OCI-LY1 (cell line): ENCODE results near the gene SNX27.

Experiments used
- H2AFZ ChIP-seq: fragments of 200-600 bp; sonication (generic), shearing (Covaris generic); 2 replicates; pipeline ENCODE4 v1.6.0; 2014; ENCODE audit warnings: antibody characterized with exemption, mild to moderate bottlenecking, low read length
- H3F3A ChIP-seq: fragments of 200-600 bp; sonication (generic), shearing (Covaris generic); 2 replicates; pipeline ENCODE4 v1.6.0; 2014; ENCODE audit warnings: mild to moderate bottlenecking, antibody characterized with exemption, low read length, moderate library complexity; ENCODE audit not compliant: insufficient read depth
- H3K27ac ChIP-seq: fragments of 200-600 bp; sonication (generic); 2 replicates; pipeline ENCODE4 v1.5.1; 2014; ENCODE audit warnings: low read length, mixed run types, mild to moderate bottlenecking, low read depth; ENCODE audit not compliant: poor library complexity, severe bottlenecking
- H3K27me3 ChIP-seq: fragments of 200-600 bp; sonication (generic); 2 replicates; pipeline ENCODE4 v1.6.0; 2014; ENCODE audit warnings: antibody characterized with exemption, mild to moderate bottlenecking, low read length, moderate library complexity; ENCODE audit not compliant: insufficient read depth
- H3K36me3 ChIP-seq: fragments of 200-600 bp; sonication (generic); 2 replicates; pipeline ENCODE4 v1.6.1; 2014; ENCODE audit warnings: mild to moderate bottlenecking, antibody characterized with exemption, low read length, moderate library complexity, mixed read lengths; ENCODE audit not compliant: insufficient read depth
- H3K4me1 ChIP-seq: fragments of 200-600 bp; sonication (generic); 2 replicates; pipeline ENCODE4 v1.5.1; 2014; ENCODE audit warnings: mild to moderate bottlenecking, low read length, moderate library complexity; ENCODE audit not compliant: insufficient read depth, severe bottlenecking
- H3K4me2 ChIP-seq: fragments of 200-600 bp; sonication (generic), shearing (Covaris generic); 2 replicates; pipeline ENCODE4 v1.6.1; 2014; ENCODE audit warnings: low read length
- H3K4me3 ChIP-seq: fragments of 200-600 bp; sonication (generic); 2 replicates; pipeline ENCODE4 v1.5.1; 2014; ENCODE audit warnings: low read length, low read depth, mild to moderate bottlenecking, mixed read lengths; ENCODE audit not compliant: poor library complexity, severe bottlenecking
- H3K79me2 ChIP-seq: fragments of 200-600 bp; shearing (Covaris generic); 2 replicates; pipeline ENCODE4 v1.6.1; 2016; ENCODE audit warnings: mixed run types, low read length, mixed read lengths; ENCODE audit not compliant: insufficient read depth
- H3K9ac ChIP-seq: fragments of 200-600 bp; sonication (generic), shearing (Covaris generic); 2 replicates; pipeline ENCODE4 v1.6.1; 2014; ENCODE audit warnings: mild to moderate bottlenecking, low read length, mixed read lengths
- H3K9me2 ChIP-seq: fragments of 200-600 bp; sonication (generic), shearing (Covaris generic); 2 replicates; pipeline ENCODE4 v1.6.1; 2014; ENCODE audit warnings: low read depth, mild to moderate bottlenecking, low read length, mixed read lengths
- H3K9me3 ChIP-seq: fragments of 200-600 bp; shearing (Covaris generic); 2 replicates; pipeline ENCODE4 v1.6.1; 2014; ENCODE audit warnings: low read length, mixed read lengths
- H4K20me1 ChIP-seq: fragments of 200-600 bp; sonication (generic), shearing (Covaris generic); 2 replicates; pipeline ENCODE4 v1.6.0; 2016; ENCODE audit warnings: mild to moderate bottlenecking, low read length; ENCODE audit not compliant: insufficient read depth
- EZH2 ChIP-seq: fragments of 200-600 bp; sonication (generic), shearing (Covaris generic); IDR thresholded peaks from 2 replicates; pipeline ENCODE4 v1.8.0; 2017; ENCODE audit warnings: borderline replicate concordance, mixed run types, mild to moderate bottlenecking, antibody characterized with exemption, low read length, moderate library complexity, mixed read lengths
- TF ChIP-seq, protein P1 (sequence below): fragments of 200-600 bp; sonication (generic), shearing (Covaris generic); IDR thresholded peaks from 2 replicates; pipeline ENCODE4 v1.5.1; 2017; ENCODE audit warnings: mild to moderate bottlenecking, antibody characterized with exemption, low read length, moderate library complexity, mixed read lengths

The SNX27 gene

DNA sequence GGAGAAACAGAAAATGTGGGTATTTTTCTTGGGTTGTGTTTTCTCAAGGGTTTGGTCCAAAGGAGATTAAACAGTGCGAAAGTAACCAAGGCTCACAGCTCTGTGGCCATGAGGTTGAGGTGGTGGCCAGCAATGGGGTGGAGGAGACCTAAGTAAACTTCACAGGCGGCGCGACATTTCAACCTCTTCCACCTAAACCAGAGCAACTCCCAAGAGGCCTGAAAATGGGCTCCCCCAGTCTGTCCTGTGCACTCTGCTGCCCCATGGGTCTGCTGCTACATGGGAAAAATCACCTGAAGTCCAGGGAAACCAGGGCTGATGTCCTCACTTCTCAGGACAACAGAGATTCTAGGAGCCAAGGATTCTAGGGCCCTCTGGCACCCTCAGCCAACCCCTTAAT, 92.4 kb downstream of the SNX27 start:
- H3K4me3 ChIP-seq, result no peak overlapping the region
- H4K20me1 ChIP-seq, result no peaks in the 10 kb centered on the region
- H3K79me2 ChIP-seq, result no peaks in the 10 kb centered on the region
- H3K27ac ChIP-seq, result no peak overlapping the region
- H3K4me2 ChIP-seq, result no peak overlapping the region
- H3K9me3 ChIP-seq, result no peaks in the 10 kb centered on the region
- H3K9me2 ChIP-seq, result no peaks in the 10 kb centered on the region
- no peak for TF ChIP-seq EZH2
- TF ChIP-seq, protein P1, sequence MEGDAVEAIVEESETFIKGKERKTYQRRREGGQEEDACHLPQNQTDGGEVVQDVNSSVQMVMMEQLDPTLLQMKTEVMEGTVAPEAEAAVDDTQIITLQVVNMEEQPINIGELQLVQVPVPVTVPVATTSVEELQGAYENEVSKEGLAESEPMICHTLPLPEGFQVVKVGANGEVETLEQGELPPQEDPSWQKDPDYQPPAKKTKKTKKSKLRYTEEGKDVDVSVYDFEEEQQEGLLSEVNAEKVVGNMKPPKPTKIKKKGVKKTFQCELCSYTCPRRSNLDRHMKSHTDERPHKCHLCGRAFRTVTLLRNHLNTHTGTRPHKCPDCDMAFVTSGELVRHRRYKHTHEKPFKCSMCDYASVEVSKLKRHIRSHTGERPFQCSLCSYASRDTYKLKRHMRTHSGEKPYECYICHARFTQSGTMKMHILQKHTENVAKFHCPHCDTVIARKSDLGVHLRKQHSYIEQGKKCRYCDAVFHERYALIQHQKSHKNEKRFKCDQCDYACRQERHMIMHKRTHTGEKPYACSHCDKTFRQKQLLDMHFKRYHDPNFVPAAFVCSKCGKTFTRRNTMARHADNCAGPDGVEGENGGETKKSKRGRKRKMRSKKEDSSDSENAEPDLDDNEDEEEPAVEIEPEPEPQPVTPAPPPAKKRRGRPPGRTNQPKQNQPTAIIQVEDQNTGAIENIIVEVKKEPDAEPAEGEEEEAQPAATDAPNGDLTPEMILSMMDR, result no peak
- H3K27me3 ChIP-seq, result no peaks in the 10 kb centered on the region
- no peaks in the 10 kb centered on the region for H3K4me1 ChIP-seq
- H3F3A ChIP-seq, result no peaks in the 10 kb centered on the region
- 0 out of 2 replicates have a peak, but pooled peaks cover 9% of the 10 kb centered on the region for H3K36me3 ChIP-seq
- no peak overlapping the region for H2AFZ ChIP-seq
- no peak overlapping the region for H3K9ac ChIP-seq

DNA sequence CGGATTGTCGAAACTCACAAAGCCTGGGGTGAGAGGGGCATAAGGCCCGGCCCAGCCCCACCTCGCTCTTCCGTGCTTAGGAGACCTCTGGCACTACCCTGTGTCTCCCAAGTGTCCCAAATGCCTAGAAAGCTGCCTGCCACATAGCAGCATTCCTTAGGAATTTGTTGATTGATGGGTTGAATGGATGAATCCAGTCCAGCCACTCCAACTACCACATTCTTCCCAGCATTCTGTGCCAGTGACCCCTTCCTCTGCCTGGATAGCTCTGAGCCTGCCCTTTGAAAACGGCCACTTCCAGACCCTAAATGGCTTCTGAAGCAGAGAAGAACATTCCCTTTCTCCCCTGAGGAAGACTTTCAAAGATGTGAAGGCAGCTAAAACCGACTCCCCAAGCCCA, 93.3 kb downstream of the SNX27 start:
- Histone ChIP-seq H3K27me3 (no peaks in the 10 kb centered on the region), H3K4me1 (no peaks in the 10 kb centered on the region), H3K9me3 (no peaks in the 10 kb centered on the region), H2AFZ (no peak overlapping the region), H3K36me3 (0 out of 2 replicates have a peak, but pooled peaks cover 4% of the 10 kb centered on the region), H3K9ac (no peak overlapping the region), H4K20me1 (no peaks in the 10 kb centered on the region), H3F3A (no peaks in the 10 kb centered on the region), H3K4me3 (no peak overlapping the region), H3K79me2 (no peaks in the 10 kb centered on the region), H3K4me2 (no peak overlapping the region), H3K27ac (no peak overlapping the region), H3K9me2 (no peaks in the 10 kb centered on the region)
- TF ChIP-seq, protein P1, result no peak

DNA sequence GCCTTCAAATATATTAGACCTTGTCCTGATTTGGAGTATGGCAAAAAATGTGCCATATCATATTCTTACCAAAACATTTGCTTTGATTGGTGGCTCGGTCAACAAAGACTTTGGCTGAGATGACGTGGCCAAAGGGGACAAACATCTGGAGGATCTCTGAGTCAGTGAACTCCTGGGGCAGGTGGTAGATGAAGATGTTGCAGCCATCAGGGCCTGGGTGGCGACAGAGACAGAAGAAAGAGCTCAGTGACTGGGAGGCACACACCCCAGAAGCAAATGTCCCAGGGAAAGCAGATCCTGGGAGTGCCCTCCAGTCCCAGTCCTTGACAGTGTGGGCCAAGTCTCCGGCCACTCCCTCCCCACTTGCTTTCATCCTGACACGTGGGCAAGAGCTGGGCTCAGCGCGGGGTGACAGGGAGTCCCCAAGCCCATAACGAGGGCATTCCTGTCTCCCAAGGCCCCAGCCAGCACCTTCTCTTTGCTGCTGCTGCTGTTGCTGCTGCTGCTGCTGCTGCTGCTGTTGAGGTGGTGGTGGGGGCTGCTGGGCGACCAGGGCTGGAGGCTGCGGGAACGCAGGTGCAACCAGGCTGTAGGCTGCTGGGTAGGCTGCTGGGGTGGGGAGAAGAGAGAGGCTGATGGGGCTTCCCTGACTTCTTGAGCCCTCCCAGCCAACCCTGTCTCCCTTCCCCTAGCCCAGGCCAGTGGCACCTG, 94.1 kb downstream of the SNX27 start:
- Histone ChIP-seq H3K4me3 (no peak overlapping the region), H3K9ac (no peak overlapping the region), H3K4me1 (no peaks in the 10 kb centered on the region), H3K27ac (no peak overlapping the region), H3K36me3 (0 out of 2 replicates have a peak, but pooled peaks cover under 1% of the 10 kb centered on the region), H3F3A (no peaks in the 10 kb centered on the region), H3K79me2 (no peaks in the 10 kb centered on the region), H2AFZ (no peak overlapping the region), H3K27me3 (no peaks in the 10 kb centered on the region), H3K9me3 (no peaks in the 10 kb centered on the region), H4K20me1 (no peaks in the 10 kb centered on the region), H3K4me2 (no peak overlapping the region), H3K9me2 (no peaks in the 10 kb centered on the region)
- TF ChIP-seq, protein P1, result no peak
- no peak for TF ChIP-seq EZH2
